ENCODE measurements around the gene CPVL.

The CPVL gene

DNA sequence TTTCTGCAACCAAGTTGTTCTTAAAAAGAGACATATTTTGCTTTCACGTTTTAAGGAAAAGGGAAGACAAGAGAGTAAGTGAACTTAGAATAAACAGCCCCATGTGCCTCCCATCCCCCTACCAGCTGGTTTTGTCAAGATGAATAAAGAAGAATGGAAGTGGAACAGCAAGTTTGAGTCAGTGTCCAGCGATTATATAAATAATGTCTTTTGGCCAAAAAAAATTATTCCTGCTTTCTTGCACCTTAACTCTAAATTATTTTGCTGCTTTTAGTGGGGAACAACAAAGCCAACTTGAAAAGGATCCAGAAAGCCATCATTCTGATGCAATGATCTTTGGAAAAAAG lies 105.8 kb downstream of the CPVL start:
- no peak for DNase-seq

DNA sequence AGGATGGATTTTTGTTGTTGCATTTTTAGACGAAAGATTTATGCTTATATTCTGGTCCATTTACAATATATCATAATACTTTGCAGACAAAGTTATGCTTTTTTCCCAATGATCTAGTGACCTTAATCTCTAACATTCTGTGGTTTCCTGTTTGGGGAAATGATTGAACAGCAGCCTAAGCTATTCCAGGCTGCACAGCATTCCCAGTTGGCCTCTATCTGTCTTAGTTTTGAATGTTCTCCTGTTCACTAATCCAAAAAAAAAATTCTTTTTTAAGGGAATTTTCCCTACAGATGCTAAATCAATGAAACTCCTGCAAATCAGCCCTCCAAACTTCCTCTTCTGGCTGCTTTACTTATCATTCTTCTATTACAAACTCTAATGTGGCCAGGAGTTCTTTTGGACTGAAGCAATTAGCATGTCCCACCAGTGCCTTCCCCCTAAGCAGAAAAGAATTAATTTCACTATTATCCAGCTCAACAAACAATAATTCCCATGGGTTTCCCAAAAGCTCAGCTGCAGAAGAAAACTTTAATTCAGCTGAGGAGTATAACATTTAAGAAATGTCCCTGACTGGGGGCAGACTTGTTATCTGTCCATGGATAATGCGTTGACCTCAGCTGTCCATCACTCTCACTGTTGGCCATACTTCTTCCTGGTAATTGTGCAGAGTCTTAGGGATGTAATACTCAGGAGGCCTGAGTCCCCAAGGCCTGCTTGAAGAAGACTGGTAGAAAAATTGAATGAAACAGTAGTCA lies 106.3 kb downstream of the CPVL start:
- no peak for DNase-seq

DNA sequence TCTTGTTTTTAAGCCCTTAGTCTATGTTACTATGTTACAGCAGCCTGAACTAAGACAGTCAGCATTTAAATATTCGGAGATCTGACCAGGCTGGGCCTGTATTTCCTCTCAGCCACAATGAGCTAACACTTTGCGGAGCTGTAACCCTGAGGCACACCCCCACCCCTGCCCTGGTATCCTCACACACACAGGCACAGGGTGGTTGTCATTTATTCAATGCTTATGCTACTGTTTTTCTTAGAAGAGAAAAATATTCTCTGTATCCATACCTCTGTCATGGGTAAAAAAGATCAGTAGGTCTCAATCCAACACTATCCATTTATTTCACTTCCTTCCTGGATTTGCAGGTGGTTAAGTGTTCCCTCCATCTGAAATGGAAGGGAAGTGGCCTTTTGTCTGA lies 107.9 kb downstream of the CPVL start:
- DNase-seq: no peak

DNA sequence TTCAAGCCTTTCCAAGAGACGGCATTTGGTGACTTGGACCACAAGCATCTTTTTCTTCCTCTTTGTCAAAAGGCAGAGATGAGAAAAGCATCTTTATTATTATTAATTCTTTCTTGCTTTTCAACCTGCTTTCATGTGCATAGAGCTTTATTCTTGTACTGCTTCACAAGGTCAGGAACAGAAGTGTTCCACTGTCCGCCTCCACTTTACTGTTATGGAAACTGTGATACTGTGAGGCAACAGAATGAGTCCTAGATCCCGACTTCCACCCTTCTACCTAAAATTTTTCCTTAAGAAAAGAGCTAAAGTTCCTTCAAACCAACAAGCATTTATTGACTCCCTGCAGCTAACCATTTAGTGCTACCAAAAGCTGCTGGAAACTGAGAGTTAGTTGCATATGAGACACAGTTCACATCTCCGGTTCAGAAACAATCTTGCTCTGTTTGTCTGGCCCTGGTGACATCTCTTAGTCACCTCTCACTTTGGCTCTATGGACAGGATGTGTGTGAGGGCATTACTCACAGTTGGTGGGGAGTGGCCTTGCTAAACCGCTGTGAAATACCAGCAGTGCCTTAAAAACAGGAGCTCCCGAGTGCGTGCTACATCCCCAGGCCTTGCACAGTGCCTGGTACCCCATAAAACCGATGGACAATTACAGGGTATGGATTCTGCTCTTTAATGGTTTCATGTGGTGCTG lies 111.1 kb downstream of the CPVL start:
- DNase-seq: no peak

DNA sequence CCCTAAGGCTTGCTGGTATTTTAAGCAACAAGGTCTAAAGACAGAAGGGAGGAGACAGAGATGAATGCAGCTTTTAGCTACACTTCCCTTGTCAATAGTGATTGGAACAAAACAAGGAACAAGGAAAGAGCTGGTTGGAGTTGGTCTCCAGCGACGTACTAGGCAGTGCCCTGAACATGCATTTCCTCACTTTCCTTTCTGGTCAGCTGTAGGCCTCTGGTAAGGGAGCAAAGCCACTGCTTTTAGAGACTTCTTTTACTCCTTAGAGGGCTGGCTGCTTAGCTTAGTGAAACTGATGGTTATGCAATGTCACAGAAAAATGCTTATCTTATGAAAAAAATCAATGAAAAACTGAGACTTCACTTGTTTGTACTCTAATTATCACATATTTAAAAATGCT lies 112.8 kb downstream of the CPVL start:
- no peak for DNase-seq

DNA sequence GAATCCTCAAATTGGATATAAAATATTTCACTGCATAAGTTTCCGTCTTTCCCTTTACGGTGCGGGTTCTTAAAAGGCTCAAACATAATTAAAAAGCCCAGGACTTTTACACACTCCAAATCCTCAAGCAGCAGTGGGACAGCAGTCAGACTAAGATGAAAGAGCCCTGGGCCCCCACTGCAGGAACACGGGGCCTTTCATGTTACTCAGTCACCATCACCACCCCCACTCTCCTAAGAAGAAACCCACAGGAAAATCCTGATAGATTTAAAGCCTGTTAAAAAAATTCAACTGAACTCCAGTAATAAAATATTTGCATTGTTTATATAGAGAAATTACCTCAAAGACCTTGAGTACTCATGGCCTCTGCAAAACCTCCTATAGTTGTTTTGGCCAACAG lies 114.2 kb downstream of the CPVL start:
- DNase-seq: peak; percentile 46

DNA sequence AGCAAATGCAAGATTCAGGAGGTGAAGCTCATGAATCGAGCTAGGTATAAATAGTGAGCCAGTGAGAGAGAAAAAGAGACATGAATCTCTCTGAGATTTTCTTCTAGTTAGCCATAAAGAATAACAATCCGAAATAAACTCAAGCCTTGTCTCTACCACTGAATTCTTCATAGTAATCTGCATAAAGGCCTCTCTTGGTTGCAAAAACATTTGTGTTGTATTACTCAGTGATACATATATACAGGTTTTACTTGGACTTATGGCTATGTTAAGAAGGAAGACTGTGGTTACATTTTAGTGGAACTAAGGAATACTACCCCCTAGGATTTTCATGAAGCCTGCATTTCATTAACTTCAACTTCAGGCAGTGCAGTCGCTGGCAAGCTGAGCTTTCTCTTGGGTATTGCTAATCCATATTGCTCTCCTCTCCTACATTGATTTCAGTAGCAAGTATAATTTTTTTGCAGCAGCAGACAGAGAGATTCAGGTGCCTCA lies 115.5 kb downstream of the CPVL start:
- no peak for DNase-seq

DNA sequence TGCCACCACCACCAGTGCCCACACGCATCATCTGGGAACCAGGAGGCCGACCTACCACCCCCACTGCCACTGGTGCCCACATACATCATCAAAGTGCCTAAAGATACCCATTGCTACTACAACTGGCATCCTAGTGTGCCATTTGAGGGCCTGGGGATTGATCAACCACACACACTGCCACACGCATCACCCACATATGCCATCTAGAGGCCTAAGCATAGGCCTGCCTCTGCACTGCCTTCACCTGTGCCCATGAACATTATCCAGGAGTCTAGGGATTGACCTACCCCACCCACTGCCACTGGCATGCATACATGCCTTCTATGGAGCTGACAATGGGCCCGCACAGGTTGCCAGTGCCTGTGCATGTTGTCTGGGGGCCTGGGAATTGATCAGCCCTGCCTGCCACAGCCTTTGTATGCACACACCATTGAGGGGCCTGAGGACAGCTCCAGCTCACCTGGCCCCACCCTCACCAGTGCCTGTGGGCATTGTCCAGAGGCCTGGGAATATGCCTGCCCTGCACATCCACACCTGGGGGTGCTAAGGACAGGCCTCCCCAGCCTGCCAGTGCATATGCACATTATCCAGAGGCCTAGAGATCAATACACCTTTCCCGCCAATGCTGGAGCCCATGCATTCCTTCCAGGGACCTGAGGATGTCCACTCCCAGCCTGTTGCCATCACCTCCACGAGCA lies 123.9 kb downstream of the CPVL start:
- no peak for DNase-seq

DNA sequence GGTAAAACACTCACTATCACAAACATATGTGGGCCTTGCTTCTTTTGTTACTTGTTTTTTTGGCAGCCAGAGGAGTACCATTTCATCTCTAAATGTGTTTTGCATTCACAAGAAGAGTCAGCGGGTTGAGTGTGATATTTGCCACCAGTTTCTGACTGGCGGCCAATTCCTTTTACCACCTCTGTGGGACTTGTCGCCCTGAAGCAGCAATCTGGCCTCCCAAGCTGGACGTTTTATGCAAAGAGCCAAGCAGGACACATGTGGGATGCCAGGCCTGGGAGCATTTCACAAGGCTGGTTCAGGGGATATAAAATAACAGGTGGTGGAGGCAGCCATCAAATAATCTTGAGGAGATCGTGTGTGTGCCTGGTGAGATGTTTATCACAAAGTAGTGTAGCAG lies 126.4 kb downstream of the CPVL start:
- DNase-seq: no peak

DNA sequence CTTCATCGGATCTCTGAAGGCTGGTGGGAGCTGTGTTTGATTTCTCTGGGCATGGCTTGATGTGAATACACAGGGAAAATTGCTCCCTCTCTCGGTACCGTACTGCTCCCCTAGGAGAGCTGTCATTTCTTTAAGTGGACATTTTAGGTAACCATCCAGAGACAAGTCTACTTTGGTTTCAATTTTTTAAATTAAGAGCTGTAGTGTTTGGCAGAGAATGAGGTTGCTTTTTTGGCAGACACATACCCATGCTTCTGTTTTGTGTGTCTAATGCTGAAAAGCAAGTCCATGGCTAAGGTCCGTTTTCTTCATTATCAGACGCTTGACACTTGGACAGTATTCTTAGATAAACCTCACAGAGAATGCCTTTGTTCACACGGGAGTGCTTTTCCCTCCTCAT lies 127.0 kb downstream of the CPVL start:
- DNase-seq: no peak

DNA sequence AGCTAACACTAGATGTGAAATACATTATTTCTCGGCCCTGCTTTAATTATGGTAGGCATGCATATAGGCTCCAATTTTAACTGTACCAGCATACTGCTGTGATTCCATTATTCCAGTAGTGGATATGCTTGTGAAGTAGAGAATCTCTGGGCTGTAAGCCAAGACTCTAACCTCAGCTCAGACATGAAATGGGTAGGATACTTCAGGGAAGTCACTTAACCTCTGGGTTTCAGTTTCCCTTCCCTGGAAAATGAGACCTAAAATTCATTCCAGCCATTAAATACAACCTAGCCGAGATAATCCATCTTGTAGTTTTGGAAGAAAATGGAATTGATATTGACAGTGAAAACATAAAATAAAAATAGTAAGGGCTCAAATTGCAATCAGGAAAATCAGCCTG lies 128.6 kb downstream of the CPVL start:
- no peak for DNase-seq

DNA sequence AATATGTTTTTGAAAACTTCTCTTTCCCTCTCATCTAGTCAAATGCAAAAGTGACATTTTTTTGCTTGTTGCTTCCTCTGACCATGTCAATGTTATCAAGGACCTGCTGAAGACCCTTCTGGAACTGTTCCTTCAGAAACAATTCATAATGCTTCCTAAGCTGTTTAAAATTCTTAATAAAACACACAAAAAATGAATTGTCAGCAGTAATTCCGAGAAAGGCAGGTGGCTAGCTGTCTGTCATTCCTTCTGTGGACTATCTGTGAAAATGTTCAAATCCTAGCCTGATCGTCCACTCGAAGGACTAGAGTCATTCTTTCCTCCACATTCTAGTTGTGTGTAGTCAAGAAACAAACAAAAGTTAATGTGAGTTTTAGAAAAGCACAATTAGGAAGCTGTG lies 131.6 kb downstream of the CPVL start:
- no peak for DNase-seq

DNA sequence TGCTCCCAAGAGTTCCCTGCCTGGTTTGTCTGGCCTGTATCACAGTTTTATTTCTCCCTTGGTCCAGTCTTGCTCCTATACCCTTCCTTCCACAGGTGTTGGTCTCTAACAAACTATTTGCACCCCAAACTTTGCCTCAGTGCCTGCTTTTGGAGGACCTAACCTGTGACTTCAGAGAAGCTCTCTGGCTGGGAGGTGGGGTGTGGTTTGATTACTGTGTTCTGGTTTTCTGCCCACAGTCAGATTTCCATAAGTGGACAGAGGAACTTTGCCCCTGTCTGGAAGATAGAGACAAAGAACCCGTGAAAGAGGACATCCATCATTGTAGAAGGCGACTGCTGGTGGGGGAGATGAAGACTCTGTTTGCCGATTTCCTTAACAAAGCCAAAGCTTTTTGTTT lies 132.4 kb downstream of the CPVL start:
- DNase-seq: no peak

DNA sequence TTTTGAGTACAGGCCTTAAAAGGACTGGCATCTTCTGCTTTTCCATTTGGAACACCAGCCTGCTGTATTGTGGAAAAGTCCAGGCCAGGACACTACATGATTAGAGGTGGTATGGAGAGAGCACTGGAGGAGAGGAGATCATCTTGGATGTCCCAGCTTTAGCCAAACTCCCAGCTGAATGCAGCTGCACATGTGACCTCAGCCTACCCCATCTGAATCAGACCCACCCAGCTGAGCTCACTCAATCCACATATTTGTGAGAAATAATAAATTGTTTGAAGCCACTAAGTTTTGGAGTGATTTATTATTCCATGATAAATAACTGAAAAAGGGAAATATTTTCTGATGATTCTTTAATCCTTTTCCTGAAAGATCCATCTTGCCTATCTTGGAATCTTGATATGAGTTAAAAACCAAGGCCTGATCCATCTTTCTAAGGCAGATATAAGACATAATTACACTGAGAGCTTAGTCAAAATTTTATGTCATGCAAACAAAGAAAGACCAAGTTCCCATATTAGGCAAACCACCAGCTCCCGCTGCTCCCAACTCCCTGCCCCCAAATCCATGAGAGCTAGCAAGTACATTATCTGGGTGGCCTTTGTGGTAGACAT lies 133.1 kb downstream of the CPVL start:
- no peak for DNase-seq

DNA sequence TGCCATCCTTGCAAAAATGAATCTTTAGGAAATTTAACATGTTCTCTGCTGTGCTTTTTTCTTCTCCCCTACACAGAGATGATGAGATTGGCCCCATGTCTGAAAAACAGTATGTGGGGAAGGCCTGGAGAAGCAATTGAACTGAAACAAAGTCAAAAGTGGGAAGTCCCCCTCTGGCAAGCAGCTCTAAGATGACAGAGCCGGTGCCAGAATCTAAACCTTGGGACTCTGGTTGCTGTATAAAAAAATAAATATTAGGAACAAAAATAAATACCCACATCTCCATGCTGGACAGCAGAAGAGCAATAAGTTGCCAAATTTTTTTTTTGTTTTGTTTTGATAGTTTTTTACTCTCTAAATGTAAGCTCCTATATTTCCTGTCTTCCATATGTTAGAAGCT lies 136.4 kb downstream of the CPVL start:
- DNase-seq: no peak

DNA sequence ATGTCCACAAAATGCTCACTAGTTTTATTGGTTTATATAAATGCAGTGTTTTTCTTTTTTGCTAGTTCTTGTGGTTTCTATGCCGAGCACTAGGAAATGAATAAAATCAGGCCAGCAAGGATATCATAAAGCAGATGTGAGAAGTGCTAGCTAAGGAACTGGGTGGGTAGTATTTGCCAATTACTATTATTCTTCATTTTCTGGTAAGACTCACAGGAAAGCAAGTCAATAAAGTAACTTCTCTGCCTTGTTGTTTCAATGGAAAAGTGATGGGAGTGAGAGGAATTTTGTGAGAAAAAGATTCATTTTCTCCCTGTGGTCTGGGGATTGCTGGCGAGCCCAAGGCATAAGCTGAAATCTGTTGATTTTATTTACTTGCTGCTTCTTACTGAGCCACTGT lies 137.7 kb downstream of the CPVL start:
- DNase-seq: no peak

DNA sequence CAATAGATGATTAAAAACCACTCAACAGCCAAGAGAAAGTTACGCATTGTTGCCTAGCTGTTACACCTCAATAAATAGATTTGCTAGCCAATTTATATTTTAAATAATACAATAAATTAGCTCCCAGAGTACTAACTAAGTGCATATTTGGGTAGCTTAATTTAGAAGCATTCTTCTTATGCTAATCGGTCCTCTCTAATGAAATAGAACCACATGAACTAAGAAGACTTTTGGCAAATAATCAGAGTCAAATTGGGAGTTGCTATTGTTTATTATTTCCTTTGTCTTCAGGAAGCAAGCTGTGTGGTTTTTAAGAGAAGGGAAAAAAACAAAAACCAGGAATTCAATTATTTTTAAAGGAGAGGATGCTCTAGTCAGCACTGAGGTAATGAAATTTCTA lies 139.2 kb downstream of the CPVL start:
- no peak for DNase-seq

DNA sequence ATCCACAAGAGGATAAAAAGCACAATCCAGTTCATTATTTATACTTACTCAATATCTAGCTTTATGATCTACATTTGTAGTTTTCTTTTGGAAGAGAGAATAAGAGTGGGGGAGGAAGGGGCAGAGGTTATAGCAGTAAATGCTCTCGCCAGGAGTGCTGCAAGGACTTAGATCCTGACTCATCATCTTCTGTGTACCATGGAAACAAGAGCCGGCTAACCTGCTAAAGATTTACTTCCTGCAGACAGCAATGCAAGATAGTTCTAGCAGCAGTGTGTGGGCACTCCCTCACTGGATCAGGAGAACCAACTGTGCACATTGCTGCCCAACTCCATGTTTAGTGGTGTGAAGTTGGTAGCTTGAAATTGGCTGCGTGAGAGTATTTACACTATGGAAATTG lies 140.5 kb downstream of the CPVL start:
- no peak for DNase-seq

DNA sequence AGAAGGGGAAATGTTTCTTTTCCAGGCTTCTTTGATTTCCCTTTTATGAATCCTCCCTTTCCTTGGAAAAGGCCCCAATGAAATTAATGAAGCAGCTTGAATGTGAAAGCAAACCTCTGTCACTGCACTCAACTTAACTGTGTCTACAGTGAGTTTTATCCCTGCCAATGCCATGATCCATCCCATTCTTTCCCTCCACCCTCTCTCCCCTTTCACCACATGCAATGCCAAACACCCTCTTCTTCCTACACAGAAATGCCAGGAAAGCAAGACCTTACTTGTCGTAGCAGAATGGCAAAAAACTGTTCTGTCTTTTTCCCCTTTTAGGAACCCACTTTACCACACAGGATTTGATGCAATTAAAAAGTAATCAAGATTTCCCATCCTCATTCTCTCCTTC lies 140.9 kb downstream of the CPVL start:
- no peak for DNase-seq

DNA sequence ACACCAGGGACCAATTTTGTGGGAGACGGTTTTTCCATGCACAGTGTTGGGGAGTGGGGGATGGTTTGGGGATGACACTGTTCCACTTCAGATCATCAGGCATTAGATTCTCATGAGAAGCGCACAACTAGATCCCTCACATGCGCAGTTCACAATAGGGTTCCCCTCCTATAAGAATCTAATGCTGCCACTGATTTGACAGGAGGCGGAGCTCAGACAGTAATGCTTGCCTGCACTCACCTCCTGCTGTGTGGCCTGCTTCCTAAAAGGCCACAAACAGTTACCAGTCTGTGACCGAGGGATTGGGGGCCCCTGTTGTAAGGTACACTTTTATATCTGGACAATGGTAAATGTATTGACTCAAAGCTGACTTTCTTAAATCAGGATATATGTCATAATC lies 142.6 kb downstream of the CPVL start:
- no peak for DNase-seq

DNA sequence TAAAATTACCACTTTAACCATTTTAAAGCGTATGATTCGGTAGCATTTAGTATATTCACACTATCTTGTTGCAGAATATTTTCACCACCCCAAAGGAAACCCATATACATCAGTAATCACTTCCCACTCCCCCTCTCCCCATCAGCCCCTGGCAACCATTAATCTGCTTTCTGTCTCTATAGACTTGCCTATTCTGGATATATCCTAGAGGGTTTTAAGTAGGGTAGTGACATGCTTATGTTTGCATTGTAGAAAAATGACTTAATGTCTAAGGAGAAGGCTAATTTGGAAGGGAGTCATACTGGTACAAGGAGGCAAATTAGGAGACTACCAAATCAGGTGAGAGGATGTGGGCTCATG lies 145.6 kb downstream of the CPVL start:
- no peak for DNase-seq

DNA sequence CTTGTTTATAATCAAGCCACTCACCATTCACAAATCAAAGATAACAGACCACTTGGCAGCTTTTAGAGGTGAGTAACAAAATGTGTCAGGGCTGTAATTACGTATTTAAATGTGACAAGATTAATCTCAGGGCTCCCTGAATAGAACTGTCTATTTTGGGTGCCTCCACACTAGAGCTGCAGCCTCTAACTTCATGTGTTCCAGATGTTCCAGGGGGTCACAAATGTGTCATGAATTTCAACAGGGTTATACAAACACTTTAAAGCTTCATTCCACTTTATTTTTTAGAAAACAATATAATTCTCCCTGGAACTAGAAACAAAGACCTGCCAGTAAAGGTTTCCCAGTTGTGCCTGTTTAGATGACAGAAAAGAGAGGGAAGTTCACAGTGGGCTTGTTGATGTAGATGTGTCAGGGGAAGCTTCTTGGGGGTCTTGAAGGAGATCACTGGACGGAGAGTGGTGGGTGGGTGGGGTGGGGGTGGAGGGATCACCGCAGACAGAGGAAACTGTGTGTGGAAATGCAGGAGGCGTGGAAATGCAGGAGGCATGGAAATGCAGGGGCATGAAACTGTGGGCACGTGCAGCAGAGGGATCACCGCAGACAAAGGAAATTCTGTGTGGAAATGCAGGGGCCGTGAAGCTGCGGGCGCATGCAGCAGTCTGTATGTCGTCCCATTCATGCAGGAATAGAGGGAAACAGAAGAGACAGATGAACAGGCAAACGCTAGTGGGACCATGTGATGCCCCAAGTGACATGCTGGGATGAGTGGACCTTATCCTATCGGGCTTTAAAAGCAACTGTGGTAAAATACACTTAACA lies 146.2 kb downstream of the CPVL start:
- no peak for DNase-seq

DNA sequence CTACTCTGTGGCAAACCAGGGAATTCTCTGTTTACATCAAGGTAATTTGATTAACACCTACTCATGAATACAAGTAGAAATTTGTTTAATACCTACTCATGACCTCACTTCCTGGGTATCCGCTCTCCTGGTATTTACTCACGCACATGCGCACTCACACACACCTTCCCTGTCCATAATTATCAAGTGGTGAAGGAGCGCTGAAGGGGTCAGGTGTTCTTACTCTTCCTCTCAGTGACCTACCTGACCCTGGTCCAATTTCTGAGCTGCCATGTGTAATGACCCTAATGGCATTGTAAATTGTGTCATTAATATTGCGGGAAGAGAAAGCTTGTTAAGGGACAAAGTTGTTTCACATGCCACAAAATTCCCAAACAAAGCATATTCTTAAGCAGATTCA lies 146.9 kb downstream of the CPVL start:
- no peak for DNase-seq

All from NCI-H526 treated with DMSO at 0.1 percent for 48 hours (cell line).